A673 (cell line): ENCODE results near the gene RIPOR2. TPM values are rescaled to one million over a fixed set of nuclear protein-coding genes. Genes with fewer than 3 reads are reported as not detected.

Source experiments
- BruUV-seq: library from RNA; stranded (reverse); fragments of 400-500 nt; replicated peaks from 2 replicates; lab custom pipeline; 2021; lab: Mats Ljungman, UMichigan
- CTCF ChIA-PET: fragments of 300-600 bp; sonication (Branson Sonifier 250); formaldehyde crosslinking; loops from one replicate; lab custom pipeline; 2022; ENCODE audit warnings: antibody characterized with exemption; lab: Charles Lee
- POLR2A ChIA-PET: fragments of 300-600 bp; sonication (Branson Sonifier 250); formaldehyde crosslinking; loops from one replicate; lab custom pipeline; 2022; ENCODE audit warnings: antibody characterized with exemption; ENCODE audit not compliant: low non-redundant PET; lab: Charles Lee
- DNase-seq: peaks from one replicate; pipeline ENCODE4 v3.0.0-alpha.2; 2015; ENCODE audit warnings: low spot score
- H3K27ac ChIP-seq: fragments of 200-600 bp; sonication (generic); 2 replicates; pipeline ENCODE4 v1.5.1; 2016; ENCODE audit warnings: mixed run types, low read depth, mild to moderate bottlenecking, mixed read lengths, antibody characterized with exemption, low read length; ENCODE audit not compliant: poor library complexity, severe bottlenecking
- H3K27me3 ChIP-seq: fragments of 200-600 bp; sonication (generic); replicated peaks from 2 replicates; pipeline ENCODE4 v1.6.1; 2017; ENCODE audit warnings: mixed run types, low read depth, mild to moderate bottlenecking, mixed read lengths, antibody characterized with exemption, low read length; ENCODE audit not compliant: insufficient read depth, poor library complexity
- H3K36me3 ChIP-seq: fragments of 200-600 bp; sonication (generic); 2 replicates; pipeline ENCODE4 v1.6.1; 2016; ENCODE audit warnings: mixed run types, mild to moderate bottlenecking, mixed read lengths, antibody characterized with exemption, low read length; ENCODE audit not compliant: insufficient read depth, poor library complexity, severe bottlenecking
- H3K4me1 ChIP-seq: fragments of 200-600 bp; sonication (generic); 2 replicates; pipeline ENCODE4 v1.6.1; 2017; ENCODE audit warnings: mixed run types, mild to moderate bottlenecking, mixed read lengths, antibody characterized with exemption, low read length; ENCODE audit not compliant: insufficient read depth, poor library complexity, severe bottlenecking
- H3K4me3 ChIP-seq: fragments of 200-600 bp; sonication (generic); 2 replicates; pipeline ENCODE4 v1.5.1; 2016; ENCODE audit warnings: low read depth, mixed run types, mild to moderate bottlenecking, mixed read lengths, low read length; ENCODE audit not compliant: poor library complexity, severe bottlenecking
- H3K9me3 ChIP-seq: fragments of 200-600 bp; sonication (generic); 2 replicates; pipeline ENCODE4 v1.6.1; 2016; ENCODE audit warnings: mixed run types, low read depth, mild to moderate bottlenecking, mixed read lengths, antibody characterized with exemption, low read length; ENCODE audit not compliant: poor library complexity, severe bottlenecking
- CTCF ChIP-seq: fragments of 300-800, 200-600 bp; sonication (generic); conservative IDR thresholded peaks from 2 replicates; pipeline ENCODE4 v1.5.1; 2017; ENCODE audit warnings: low read depth, mild to moderate bottlenecking, antibody characterized with exemption, low read length, moderate library complexity, mixed read lengths
- EZH2 ChIP-seq: fragments of 200-600 bp; sonication (generic); IDR thresholded peaks from 2 replicates; pipeline ENCODE4 v1.6.1; 2017; ENCODE audit warnings: borderline replicate concordance, low read depth, mild to moderate bottlenecking, mixed read lengths, antibody characterized with exemption, low read length; ENCODE audit not compliant: poor library complexity, severe bottlenecking
- intact Hi-C: fragments of 100-400 bp; cut with micrococcal nuclease; formaldehyde crosslinking; loops from one replicate; pipeline ENCODE4 v1.10.0; 2022; ENCODE audit not compliant: unreplicated experiment
- total RNA-seq: library from RNA; stranded (reverse); gene quantifications from 2 replicates; pipeline ENCODE4 v1.2.3, GENCODE V29; 2021

The RIPOR2 gene
- total RNA-seq, 1 experiment from 2014 or later = 0.17 TPM

GRCh38 chr6:24953726-24954125 is 18.0 kb upstream of the RIPOR2 start:
- ChIA-PET CTCF (no interaction called here), POLR2A (interaction anchor here (0.6 kb wide), 1 partner anchor 160 kb away, joined by 6 read pairs; no protein-coding TSS in a partner anchor)
- TF ChIP-seq EZH2 = no peak
- TF ChIP-seq CTCF = no peak
- no TSS peak for BruUV-seq
- H3K27me3 ChIP-seq = peaks cover 2% of the 10 kb centered on the region
- no peaks in the 10 kb centered on the region for H3K36me3 ChIP-seq
- intact Hi-C loops = no loop called here
- DNase-seq = no peak
- no peaks in the 10 kb centered on the region for H3K4me1 ChIP-seq
- no peak overlapping the region for H3K4me3 ChIP-seq
- H3K27ac ChIP-seq = no peak overlapping the region
- no peaks in the 10 kb centered on the region for H3K9me3 ChIP-seq

GRCh38 chr6:24951811-24952299 is 16.1 kb upstream of the RIPOR2 start:
- POLR2A ChIA-PET = no interaction called here
- intact Hi-C loops = no loop called here
- no TSS peak for BruUV-seq

GRCh38 chr6:24950218-24950941 is 14.6 kb upstream of the RIPOR2 start:
- H3K36me3 ChIP-seq = no peaks in the 10 kb centered on the region
- intact Hi-C loops = no loop called here
- CTCF ChIA-PET = no interaction called here
- no peak overlapping the region for H3K4me3 ChIP-seq
- H3K4me1 ChIP-seq = no peaks in the 10 kb centered on the region
- peaks cover 2% of the 10 kb centered on the region for H3K27me3 ChIP-seq
- TF ChIP-seq EZH2 (no peak), CTCF (no peak)
- no peaks in the 10 kb centered on the region for H3K9me3 ChIP-seq
- no peak for DNase-seq
- POLR2A ChIA-PET = no interaction called here
- no peak overlapping the region for H3K27ac ChIP-seq
- no TSS peak for BruUV-seq

More at GRCh38 chr6:24951811-24952299, 16.1 kb upstream of the RIPOR2 start:
- H3K27me3 ChIP-seq = peaks cover 2% of the 10 kb centered on the region
- no peaks in the 10 kb centered on the region for H3K36me3 ChIP-seq
- no peak overlapping the region for H3K4me3 ChIP-seq
- TF ChIP-seq EZH2 (no peak), CTCF (no peak)
- CTCF ChIA-PET = no interaction called here
- H3K27ac ChIP-seq = no peak overlapping the region
- no peaks in the 10 kb centered on the region for H3K9me3 ChIP-seq
- DNase-seq = no peak
- H3K4me1 ChIP-seq = no peaks in the 10 kb centered on the region
